ENCODE results near the gene SETD1B. TPM values are rescaled to one million over a fixed set of nuclear protein-coding genes. Genes with fewer than 3 reads are reported as not detected.

Gene SETD1B
- total RNA-seq, 2 experiments from 2014 or later, result 33.7 to 35.9 TPM

GRCh38 chr12:121819212-121819949 is 15.6 kb downstream of the SETD1B start:
- Mint-ChIP-seq H3K4me3 (no peak overlapping the region), H3K36me3 (peaks cover 32% of the 10 kb centered on the region), H3K9me3 (ENCODE audit: low read depth) (no peaks in the 10 kb centered on the region), H3K4me1 (no peaks in the 10 kb centered on the region), H3K27me3 (no peaks in the 10 kb centered on the region), H3K27ac (no peak overlapping the region)
- DNase-seq (no peak), ATAC-seq (no peak)
- CTCF ChIA-PET, result interaction anchor here (1.1 to 1.5 kb wide), 2 partner anchors 25 to 27 kb away, joined by 3 to 6 read pairs; no protein-coding TSS in a partner anchor

- Mint-ChIP-seq H3K9me3 (ENCODE audit: low read depth) (no peaks in the 10 kb centered on the region), H3K27ac (no peak overlapping the region), H3K4me1 (no peaks in the 10 kb centered on the region), H3K27me3 (no peaks in the 10 kb centered on the region), H3K36me3 (peaks cover 32% of the 10 kb centered on the region), H3K4me3 (no peak overlapping the region)
- DNase-seq, result no peak
- CTCF ChIA-PET, result interaction anchor here (0.7 to 1.5 kb wide), 2 partner anchors 8 to 25 kb away, joined by 3 to 6 read pairs; no protein-coding TSS in a partner anchor
- no peak for ATAC-seq
These were observed 16.2 kb downstream of the SETD1B start for GRCh38 chr12:121820056-121820455.

- Mint-ChIP-seq H3K9me3 (ENCODE audit: low read depth) (no peaks in the 10 kb centered on the region), H3K4me1 (no peaks in the 10 kb centered on the region), H3K27me3 (no peaks in the 10 kb centered on the region), H3K27ac (no peak overlapping the region), H3K4me3 (no peak overlapping the region), H3K36me3 (peaks cover 31% of the 10 kb centered on the region)
- CTCF ChIA-PET, result interaction anchor here (1.2 to 1.6 kb wide), 2 partner anchors 11 to 28 kb away, joined by 3 to 4 read pairs; no protein-coding TSS in a partner anchor
- ATAC-seq (no peak), DNase-seq (no peak)
These were observed 18.7 kb downstream of the SETD1B start for GRCh38 chr12:121822393-121823100.

DNA sequence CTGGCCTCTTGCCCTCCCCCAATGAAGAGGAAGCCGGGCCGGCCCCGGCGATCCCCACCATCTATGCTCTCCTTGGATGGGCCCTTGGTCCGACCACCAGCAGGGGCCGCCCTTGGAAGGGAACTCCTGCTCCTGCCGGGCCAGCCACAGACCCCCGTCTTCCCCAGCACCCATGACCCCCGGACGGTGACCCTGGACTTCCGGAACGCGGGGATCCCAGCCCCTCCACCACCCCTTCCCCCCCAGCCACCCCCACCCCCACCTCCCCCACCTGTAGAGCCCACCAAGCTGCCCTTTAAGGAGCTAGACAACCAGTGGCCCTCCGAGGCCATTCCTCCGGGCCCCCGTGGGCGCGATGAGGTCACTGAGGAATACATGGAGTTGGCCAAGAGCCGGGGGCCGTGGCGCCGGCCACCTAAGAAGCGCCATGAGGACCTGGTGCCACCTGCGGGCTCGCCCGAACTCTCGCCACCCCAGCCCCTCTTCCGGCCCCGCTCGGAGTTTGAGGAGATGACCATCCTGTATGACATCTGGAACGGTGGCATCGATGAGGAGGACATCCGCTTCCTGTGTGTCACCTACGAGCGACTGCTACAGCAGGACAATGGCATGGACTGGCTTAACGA is 19.4 kb downstream of the SETD1B start:
- DNase-seq, result no peak
- CTCF ChIA-PET, result interaction anchor here (1.4 to 1.6 kb wide), 2 partner anchors 28 to 29 kb away, joined by 4 to 7 read pairs; no protein-coding TSS in a partner anchor

GRCh38 chr12:121823727-121824115 is 19.9 kb downstream of the SETD1B start:
- ATAC-seq (no peak), DNase-seq (no peak)
- H3K9me3 Mint-ChIP-seq (ENCODE audit: low read depth), result no peaks in the 10 kb centered on the region
- H3K36me3 Mint-ChIP-seq, result peaks cover 28% of the 10 kb centered on the region
- no peak overlapping the region for H3K27ac Mint-ChIP-seq
- H3K4me1 Mint-ChIP-seq, result no peaks in the 10 kb centered on the region
- CTCF ChIA-PET, result interaction anchor here (1.4 kb wide), 1 partner anchor 29 kb away, joined by 7 read pairs; no protein-coding TSS in a partner anchor
- no peak overlapping the region for H3K4me3 Mint-ChIP-seq
- no peaks in the 10 kb centered on the region for H3K27me3 Mint-ChIP-seq

More for the DNA sequence above, 19.4 kb downstream of the SETD1B start:
- no peaks in the 10 kb centered on the region for H3K27me3 Mint-ChIP-seq
- ATAC-seq, result no peak
- H3K4me1 Mint-ChIP-seq, result no peaks in the 10 kb centered on the region
- H3K36me3 Mint-ChIP-seq, result peaks cover 25% of the 10 kb centered on the region
- no peak overlapping the region for H3K27ac Mint-ChIP-seq
- H3K9me3 Mint-ChIP-seq (ENCODE audit: low read depth), result no peaks in the 10 kb centered on the region
- H3K4me3 Mint-ChIP-seq, result no peak overlapping the region

GRCh38 chr12:121825041-121825523 is 21.3 kb downstream of the SETD1B start:
- DNase-seq (no peak), ATAC-seq (no peak)
- CTCF ChIA-PET, result no interaction called here
- H3K4me3 Mint-ChIP-seq, result no peak overlapping the region
- no peaks in the 10 kb centered on the region for H3K27me3 Mint-ChIP-seq
- H3K36me3 Mint-ChIP-seq, result peaks cover 26% of the 10 kb centered on the region
- no peaks in the 10 kb centered on the region for H3K4me1 Mint-ChIP-seq
- H3K9me3 Mint-ChIP-seq (ENCODE audit: low read depth), result no peaks in the 10 kb centered on the region
- H3K27ac Mint-ChIP-seq, result no peak overlapping the region

GRCh38 chr12:121826318-121827150 is 22.7 kb downstream of the SETD1B start:
- Mint-ChIP-seq H3K9me3 (ENCODE audit: low read depth) (no peaks in the 10 kb centered on the region), H3K27ac (no peak overlapping the region), H3K36me3 (peaks cover 28% of the 10 kb centered on the region), H3K4me1 (no peaks in the 10 kb centered on the region), H3K4me3 (no peak overlapping the region), H3K27me3 (no peaks in the 10 kb centered on the region)
- ATAC-seq (no peak), DNase-seq (no peak)
- CTCF ChIA-PET, result interaction anchor here (1.2 to 3.8 kb wide), 3 partner anchors 13 to 32 kb away, joined by 3 to 16 read pairs (median 15); partner anchors contain the start of gene RHOF

DNA sequence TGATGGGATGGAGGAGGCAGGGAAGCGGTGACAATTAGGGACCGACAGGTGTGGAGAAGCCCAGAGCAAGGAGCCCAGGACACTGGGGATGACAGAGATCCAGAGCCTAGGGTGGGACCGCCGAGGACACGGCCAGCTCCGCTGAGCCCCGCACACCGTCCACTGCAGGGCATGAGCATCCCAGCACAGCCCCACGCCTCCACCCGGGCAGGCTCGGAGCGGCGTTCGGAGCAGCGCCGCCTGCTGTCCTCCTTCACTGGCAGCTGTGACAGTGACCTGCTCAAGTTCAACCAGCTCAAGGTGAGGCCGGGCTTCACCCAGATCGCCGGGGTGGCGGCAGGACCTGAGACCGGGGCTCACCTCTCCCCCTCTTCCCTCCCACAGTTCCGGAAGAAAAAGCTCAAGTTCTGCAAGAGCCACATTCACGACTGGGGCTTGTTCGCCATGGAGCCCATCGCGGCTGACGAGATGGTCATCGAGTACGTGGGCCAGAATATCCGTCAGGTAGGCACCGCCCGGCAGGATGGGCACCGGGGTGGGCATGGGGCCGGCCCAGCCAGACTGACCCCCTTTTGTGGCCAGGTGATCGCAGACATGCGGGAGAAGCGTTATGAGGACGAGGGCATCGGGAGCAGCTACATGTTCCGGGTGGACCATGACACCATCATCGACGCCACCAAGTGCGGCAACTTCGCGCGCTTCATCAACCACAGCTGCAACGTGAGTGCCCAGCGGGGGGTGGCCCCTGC is 23.7 kb downstream of the SETD1B start:
- ATAC-seq, result no peak
- Mint-ChIP-seq H3K4me1 (no peaks in the 10 kb centered on the region), H3K36me3 (peaks cover 36% of the 10 kb centered on the region), H3K9me3 (ENCODE audit: low read depth) (no peaks in the 10 kb centered on the region), H3K4me3 (no peak overlapping the region), H3K27me3 (no peaks in the 10 kb centered on the region), H3K27ac (no peak overlapping the region)
- CTCF ChIA-PET, result interaction anchor here (1.2 to 3.8 kb wide), 3 partner anchors 16 to 33 kb away, joined by 3 to 16 read pairs (median 15); partner anchors contain the start of genes HPD and RHOF
- no peak for DNase-seq

- H3K4me1 Mint-ChIP-seq, result no peaks in the 10 kb centered on the region
- peaks cover 38% of the 10 kb centered on the region for H3K36me3 Mint-ChIP-seq
- CTCF ChIA-PET, result interaction anchor here (1.2 to 3.8 kb wide), 3 partner anchors 17 to 34 kb away, joined by 3 to 16 read pairs (median 15); partner anchors contain the start of genes HPD and RHOF
- DNase-seq (no peak), ATAC-seq (no peak)
- no peaks in the 10 kb centered on the region for H3K27me3 Mint-ChIP-seq
- H3K27ac Mint-ChIP-seq, result no peak overlapping the region
- no peak overlapping the region for H3K4me3 Mint-ChIP-seq
- no peaks in the 10 kb centered on the region for H3K9me3 Mint-ChIP-seq (ENCODE audit: low read depth)
These were observed 24.5 kb downstream of the SETD1B start for GRCh38 chr12:121828306-121828705.

DNA sequence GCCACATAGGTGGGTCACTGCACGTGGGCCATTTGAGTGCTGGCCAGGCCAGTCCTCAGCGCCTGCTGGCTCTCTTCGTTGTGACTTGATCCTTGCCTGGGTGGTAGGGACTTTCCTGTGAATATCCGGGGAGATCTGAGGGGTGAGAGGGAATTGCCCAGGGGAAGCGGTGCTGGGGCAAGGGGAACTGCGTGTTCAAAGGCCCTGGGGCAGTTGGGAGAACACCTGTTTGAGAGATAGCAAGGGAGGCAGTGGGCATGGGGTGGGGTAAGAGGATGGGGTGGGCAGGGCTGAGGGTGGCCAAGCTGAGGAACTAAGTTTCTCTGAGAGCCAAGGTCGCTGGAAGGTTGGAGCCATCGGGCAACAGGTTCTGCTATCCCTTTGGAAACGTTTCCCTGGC is 25.0 kb downstream of the SETD1B start:
- DNase-seq (no peak), ATAC-seq (no peak)
- H3K9me3 Mint-ChIP-seq (ENCODE audit: low read depth), result no peaks in the 10 kb centered on the region
- no peaks in the 10 kb centered on the region for H3K4me1 Mint-ChIP-seq
- no peak overlapping the region for H3K27ac Mint-ChIP-seq
- peaks cover 33% of the 10 kb centered on the region for H3K36me3 Mint-ChIP-seq
- no peak overlapping the region for H3K4me3 Mint-ChIP-seq
- H3K27me3 Mint-ChIP-seq, result no peaks in the 10 kb centered on the region
- CTCF ChIA-PET, result interaction anchor here (1.2 to 3.8 kb wide), 3 partner anchors 17 to 34 kb away, joined by 3 to 16 read pairs (median 15); partner anchors contain the start of genes HPD and RHOF

- ATAC-seq (no peak), DNase-seq (no peak)
- Mint-ChIP-seq H3K36me3 (peaks cover 33% of the 10 kb centered on the region), H3K9me3 (ENCODE audit: low read depth) (no peaks in the 10 kb centered on the region), H3K4me1 (no peaks in the 10 kb centered on the region), H3K4me3 (no peak overlapping the region), H3K27ac (no peak overlapping the region), H3K27me3 (no peaks in the 10 kb centered on the region)
- CTCF ChIA-PET, result interaction anchor here (3.8 kb wide), 1 partner anchor 35 kb away, joined by 15 read pairs; the partner anchor contains the start of gene RHOF
These were observed 25.6 kb downstream of the SETD1B start for GRCh38 chr12:121829250-121829918.
